ENCODE measurements around the gene ISG20.

ISG20 gene

DNA sequence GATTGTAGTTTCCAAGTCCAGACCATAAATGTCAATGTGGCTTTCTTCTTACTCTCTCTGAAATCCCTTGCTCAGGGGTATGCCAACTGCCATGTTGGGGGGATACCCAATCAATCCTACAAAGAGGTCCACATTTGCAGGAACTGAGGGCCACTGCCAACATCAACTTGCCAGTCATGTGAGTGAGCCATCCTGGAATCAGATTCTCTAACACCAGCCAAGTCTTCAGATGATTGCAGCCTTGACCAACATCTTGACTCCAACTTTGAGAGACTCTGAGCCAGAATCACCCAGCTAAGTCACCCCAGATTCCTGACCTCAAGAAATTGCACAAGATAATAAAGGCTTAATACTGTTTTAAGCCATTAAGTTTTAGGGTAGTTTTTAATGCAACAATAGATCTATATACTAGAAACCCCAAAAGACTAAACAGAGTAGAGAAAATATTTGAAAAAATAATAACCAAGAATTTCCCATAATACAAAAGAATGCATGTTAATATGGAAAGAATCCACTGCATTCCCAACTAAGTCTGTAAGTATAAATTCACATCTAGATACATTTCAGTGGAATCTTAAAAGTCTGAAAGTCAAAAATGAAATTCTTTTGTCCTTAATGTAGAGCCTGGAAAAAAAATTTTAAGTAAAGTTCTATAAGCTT lies 22.4 kb downstream of the ISG20 start:
- TF ChIP-seq GATA3 (IDR thresholded peaks at IDR 0.05; ENCODE audit: low read depth, low read length): no peak
- no peak for TF ChIP-seq GATA2 (IDR thresholded peaks at IDR 0.05; ENCODE audit: low read depth, low read length)

GRCh38 chr15:88661761-88662556 lies 23.1 kb downstream of the ISG20 start:
- TF ChIP-seq GATA3 (IDR thresholded peaks at IDR 0.05; ENCODE audit: low read depth, low read length): no peak
- no peak for TF ChIP-seq GATA2 (IDR thresholded peaks at IDR 0.05; ENCODE audit: low read depth, low read length)

- TF ChIP-seq GATA2 (IDR thresholded peaks at IDR 0.05; ENCODE audit: low read depth, low read length): no peak
- TF ChIP-seq GATA3 (IDR thresholded peaks at IDR 0.05; ENCODE audit: low read depth, low read length): no peak
These were observed 24.4 kb downstream of the ISG20 start for GRCh38 chr15:88663141-88663621.

- TF ChIP-seq GATA2 (IDR thresholded peaks at IDR 0.05; ENCODE audit: low read depth, low read length): no peak
- no peak for TF ChIP-seq GATA3 (IDR thresholded peaks at IDR 0.05; ENCODE audit: low read depth, low read length)
These were observed 25.4 kb downstream of the ISG20 start for GRCh38 chr15:88664151-88664778.

- TF ChIP-seq GATA3 (IDR thresholded peaks at IDR 0.05; ENCODE audit: low read depth, low read length) (no peak), GATA2 (IDR thresholded peaks at IDR 0.05; ENCODE audit: low read depth, low read length) (no peak)
These were observed 35.8 kb downstream of the ISG20 start for GRCh38 chr15:88674661-88675060.

DNA sequence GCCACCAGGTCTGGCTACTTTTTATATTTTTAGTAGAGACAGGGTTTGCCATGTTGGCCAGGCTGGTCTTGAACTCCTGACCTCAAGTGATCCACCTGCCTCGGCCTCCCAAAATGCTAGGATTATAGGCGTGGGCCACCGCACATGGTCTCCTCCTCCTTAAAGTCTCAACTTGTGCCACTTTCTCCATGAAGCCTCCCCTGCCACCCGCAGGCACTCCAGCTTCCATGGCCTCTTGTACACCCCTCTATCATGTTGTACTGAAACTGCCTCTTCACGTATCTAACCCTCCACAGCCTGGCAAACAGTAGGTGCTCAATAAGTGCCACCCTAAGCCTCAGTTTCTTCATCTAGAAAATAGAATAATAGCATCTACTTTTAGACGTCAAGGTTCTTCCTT lies 39.9 kb downstream of the ISG20 start:
- TF ChIP-seq GATA3 (IDR thresholded peaks at IDR 0.05; ENCODE audit: low read depth, low read length) (no peak), GATA2 (IDR thresholded peaks at IDR 0.05; ENCODE audit: low read depth, low read length) (no peak)

DNA sequence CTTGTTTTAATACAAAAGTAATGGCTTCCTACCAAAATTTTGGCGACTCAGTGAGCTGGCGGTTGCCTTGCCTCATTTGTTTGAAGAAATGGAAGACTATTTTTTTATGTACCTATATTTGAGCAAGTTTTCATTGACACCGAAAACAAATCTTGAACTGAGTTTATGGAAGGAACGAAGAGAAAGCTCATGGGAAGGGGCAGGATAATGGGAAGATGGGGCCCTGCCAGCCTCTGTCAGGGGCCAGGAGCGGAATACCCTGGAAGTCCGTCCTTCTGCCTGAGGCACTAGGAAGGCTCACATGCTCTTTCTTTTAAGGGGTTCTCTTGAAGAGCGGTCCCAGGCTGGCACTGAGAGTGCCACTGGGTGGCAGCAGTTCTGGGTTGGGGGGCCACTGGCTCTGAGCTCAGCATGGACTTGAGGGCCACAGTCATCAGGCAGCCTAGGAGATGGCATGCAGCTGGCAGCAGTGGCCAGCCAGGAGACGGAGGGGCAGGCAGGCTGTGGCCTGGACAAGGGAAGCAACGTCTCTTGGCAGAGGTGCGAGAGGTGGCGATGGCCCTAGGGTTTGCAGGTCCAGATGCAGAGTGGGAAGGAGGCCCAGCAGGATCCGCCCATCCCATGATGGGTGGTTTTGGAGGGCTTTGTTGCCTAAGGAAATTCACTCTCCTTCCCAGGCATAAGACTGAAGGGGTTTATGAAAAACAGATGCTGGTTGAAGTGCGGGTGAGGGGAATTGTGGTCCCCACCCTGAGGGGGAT lies 41.6 kb downstream of the ISG20 start:
- TF ChIP-seq GATA3 (IDR thresholded peaks at IDR 0.05; ENCODE audit: low read depth, low read length) (no peak), GATA2 (IDR thresholded peaks at IDR 0.05; ENCODE audit: low read depth, low read length) (no peak)

GRCh38 chr15:88681610-88682221 lies 42.9 kb downstream of the ISG20 start:
- TF ChIP-seq GATA2 (IDR thresholded peaks at IDR 0.05; ENCODE audit: low read depth, low read length) (no peak), GATA3 (IDR thresholded peaks at IDR 0.05; ENCODE audit: low read depth, low read length) (no peak)

DNA sequence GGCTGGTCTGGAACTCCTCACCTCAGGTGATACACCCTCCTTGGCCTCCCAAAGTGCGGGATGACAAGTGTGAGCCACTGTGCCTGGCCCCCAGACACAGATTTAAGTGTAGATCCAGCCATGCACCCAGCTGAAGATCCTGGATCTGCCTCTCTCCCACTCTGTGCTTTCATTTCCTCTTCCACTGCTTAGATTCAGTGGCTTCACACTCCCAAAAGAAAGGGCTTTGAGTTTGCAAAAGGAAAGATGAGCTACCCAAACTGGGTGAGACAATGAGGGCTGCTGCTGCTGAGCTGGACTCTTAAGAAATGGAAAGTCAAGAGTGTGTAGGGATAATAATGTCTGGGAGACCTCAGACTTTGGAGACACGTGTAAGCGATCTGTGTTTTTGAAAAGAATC lies 45.5 kb downstream of the ISG20 start:
- TF ChIP-seq GATA3 (IDR thresholded peaks at IDR 0.05; ENCODE audit: low read depth, low read length) (no peak), GATA2 (IDR thresholded peaks at IDR 0.05; ENCODE audit: low read depth, low read length) (no peak)

DNA sequence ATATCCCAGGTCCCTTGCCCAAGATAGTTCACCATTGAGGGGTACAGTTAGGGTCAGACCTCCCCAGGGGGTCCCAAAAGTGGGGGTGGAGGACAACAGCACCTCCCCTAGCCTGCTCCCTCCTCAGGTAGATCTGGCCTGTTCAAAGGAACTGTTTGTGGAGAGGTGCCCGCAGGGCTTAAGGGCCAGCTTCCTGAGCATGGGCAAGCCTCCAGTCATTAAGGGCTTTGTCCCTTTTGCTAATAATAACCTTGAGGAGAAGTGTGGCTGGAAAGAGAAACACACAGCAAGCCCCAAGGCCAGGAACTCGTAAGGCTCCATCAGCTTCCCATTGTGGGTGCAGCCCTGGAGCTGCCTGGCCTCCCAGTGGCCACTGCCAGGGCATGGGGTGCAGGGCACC lies 47.4 kb downstream of the ISG20 start:
- TF ChIP-seq GATA2 (IDR thresholded peaks at IDR 0.05; ENCODE audit: low read depth, low read length) (no peak), GATA3 (IDR thresholded peaks at IDR 0.05; ENCODE audit: low read depth, low read length) (no peak)

DNA sequence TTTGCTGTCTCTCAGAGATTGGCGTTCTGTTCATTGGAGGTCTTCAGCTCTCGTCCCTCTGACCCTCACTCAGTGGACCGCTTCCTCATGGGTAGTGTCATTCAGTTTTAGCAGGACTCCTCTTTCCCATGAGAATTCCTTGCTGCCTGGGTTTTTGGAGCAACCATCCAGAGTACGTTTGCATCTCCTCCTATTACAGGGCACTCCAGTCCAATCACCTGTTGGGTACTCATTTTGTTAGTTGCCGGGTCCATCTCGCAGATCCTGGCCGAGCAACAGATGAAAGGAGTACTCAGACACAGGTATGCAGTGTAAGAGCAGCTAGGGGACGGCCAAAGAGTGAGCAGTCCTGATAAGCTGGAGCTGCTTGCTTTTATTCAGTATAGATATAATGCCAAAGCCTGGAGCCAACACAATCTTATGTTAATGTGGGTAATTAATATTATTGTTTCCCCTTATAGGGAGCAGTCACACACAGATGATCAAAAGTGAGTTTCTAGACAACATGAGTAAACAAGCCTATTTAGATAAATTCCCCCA lies 49.6 kb downstream of the ISG20 start:
- TF ChIP-seq GATA2 (IDR thresholded peaks at IDR 0.05; ENCODE audit: low read depth, low read length): no peak
- no peak for TF ChIP-seq GATA3 (IDR thresholded peaks at IDR 0.05; ENCODE audit: low read depth, low read length)

DNA sequence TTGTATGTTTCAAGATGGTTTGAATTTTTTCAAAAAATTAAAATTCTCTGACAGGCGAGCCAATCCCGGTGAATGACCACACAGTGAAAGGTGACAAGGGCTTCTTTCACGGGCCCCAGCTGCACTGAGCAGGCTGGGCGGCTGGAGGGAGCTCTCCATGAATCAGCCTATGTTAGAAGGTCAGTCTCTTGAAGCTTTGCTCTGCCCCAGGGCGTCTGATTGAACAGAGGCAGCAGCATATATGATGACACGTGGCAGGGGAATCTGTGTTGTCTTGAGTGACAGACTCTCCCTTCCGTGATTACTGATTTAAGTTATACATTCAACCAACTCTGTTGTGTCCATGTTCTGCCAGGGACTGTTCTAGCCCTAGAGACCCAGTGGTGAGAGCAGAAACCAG lies 51.5 kb downstream of the ISG20 start:
- no peak for TF ChIP-seq GATA2 (IDR thresholded peaks at IDR 0.05; ENCODE audit: low read depth, low read length)
- TF ChIP-seq GATA3 (IDR thresholded peaks at IDR 0.05; ENCODE audit: low read depth, low read length): no peak

DNA sequence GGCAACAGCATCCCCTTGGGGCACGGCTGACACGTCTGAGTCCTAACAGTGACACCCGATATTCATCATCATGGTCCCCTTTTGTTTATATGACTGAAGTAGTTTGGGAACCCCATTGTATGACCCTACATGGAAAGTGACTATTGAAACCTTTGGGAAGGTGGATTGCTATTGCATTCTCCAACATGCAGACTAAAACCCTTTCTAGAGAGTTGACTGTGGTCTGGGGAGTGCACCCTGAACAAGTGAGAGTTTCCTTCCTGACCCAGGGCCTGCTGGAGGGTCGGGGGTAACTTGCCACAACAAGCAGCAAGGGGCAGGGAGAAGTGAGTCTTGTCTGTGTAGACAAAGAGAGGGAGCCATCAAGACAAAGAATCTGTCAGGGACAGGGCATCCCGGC lies 54.4 kb downstream of the ISG20 start:
- TF ChIP-seq GATA3 (IDR thresholded peaks at IDR 0.05; ENCODE audit: low read depth, low read length) (no peak), GATA2 (IDR thresholded peaks at IDR 0.05; ENCODE audit: low read depth, low read length) (no peak)
